GM23338 (cell line): Measurements from ENCODE around the gene CFAP90.

Source experiments
- CREB1 ChIP-seq: fragments of 250-450 bp; sonication (Bioruptor Pico); IDR thresholded peaks from 2 replicates; pipeline ENCODE4 v1.5.0; 2020; ENCODE audit warnings: low read depth, mild to moderate bottlenecking, moderate library complexity
- EZH2 ChIP-seq: fragments of 200-600 bp; sonication (generic); IDR thresholded peaks from one replicate; pipeline ENCODE4 v1.8.0; 2017; ENCODE audit warnings: antibody characterized with exemption, mild to moderate bottlenecking, low read depth; ENCODE audit not compliant: unreplicated experiment
- EZH2phosphoT487 ChIP-seq: fragments of 200-600 bp; sonication (generic); IDR thresholded peaks from one replicate; pipeline ENCODE4 v1.8.1; 2018; ENCODE audit warnings: antibody characterized with exemption; ENCODE audit not compliant: unreplicated experiment
- POLR2AphosphoS5 ChIP-seq: IDR thresholded peaks from 2 replicates; pipeline ENCODE4 v1.6.1; 2016; ENCODE audit warnings: antibody characterized with exemption, low read depth
- TF ChIP-seq, protein P1 (sequence below), 2 experiments: fragments of 200-600 bp in 1 of 2; sonication (generic) in 1 of 2; conservative IDR thresholded peaks; 2 replicates each; pipeline versions ENCODE4 v1.5.1 to v1.6.1; 2016 to 2017; ENCODE audit warnings: antibody characterized with exemption in 2 of 2, low read depth in 2 of 2, mild to moderate bottlenecking in 2 of 2, moderate library complexity in 1 of 2
- TF ChIP-seq, protein P2 (sequence below): IDR thresholded peaks from one replicate; pipeline ENCODE4 v1.6.1; 2018; ENCODE audit warnings: antibody characterized with exemption; ENCODE audit not compliant: unreplicated experiment
- TF ChIP-seq, protein P3 (sequence below): fragments of 250-450 bp; sonication (Bioruptor Pico); IDR thresholded peaks from 2 replicates; pipeline ENCODE4 v1.5.0; 2020; ENCODE audit warnings: mild to moderate bottlenecking, moderate library complexity

DNA sequence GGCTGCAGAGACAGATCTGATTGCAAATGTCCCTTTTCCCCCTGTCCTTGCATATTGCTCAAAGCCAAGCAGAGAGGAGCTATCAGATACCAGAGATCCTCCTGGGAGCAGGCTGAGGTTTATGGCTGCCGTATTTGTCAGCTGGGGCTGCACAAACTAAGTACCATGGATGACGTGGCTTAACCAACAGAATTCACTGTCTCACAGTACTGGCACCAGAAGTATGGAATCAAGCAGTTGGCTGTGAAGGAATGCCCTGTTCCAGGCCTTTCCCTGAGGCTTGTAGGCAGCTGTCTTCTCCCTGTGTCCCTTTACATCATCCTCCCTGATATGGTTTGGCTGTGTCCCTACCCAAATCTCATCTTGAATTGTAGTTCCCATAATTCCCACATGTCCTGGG is 2.6 kb downstream of the CFAP90 start:
- TF ChIP-seq EZH2, result no peak
- TF ChIP-seq, protein P1, sequence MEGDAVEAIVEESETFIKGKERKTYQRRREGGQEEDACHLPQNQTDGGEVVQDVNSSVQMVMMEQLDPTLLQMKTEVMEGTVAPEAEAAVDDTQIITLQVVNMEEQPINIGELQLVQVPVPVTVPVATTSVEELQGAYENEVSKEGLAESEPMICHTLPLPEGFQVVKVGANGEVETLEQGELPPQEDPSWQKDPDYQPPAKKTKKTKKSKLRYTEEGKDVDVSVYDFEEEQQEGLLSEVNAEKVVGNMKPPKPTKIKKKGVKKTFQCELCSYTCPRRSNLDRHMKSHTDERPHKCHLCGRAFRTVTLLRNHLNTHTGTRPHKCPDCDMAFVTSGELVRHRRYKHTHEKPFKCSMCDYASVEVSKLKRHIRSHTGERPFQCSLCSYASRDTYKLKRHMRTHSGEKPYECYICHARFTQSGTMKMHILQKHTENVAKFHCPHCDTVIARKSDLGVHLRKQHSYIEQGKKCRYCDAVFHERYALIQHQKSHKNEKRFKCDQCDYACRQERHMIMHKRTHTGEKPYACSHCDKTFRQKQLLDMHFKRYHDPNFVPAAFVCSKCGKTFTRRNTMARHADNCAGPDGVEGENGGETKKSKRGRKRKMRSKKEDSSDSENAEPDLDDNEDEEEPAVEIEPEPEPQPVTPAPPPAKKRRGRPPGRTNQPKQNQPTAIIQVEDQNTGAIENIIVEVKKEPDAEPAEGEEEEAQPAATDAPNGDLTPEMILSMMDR (conservative IDR thresholded peaks at IDR 0.05; ENCODE audit: low read depth in 2 of 2), result no peak
- TF ChIP-seq EZH2phosphoT487, result no peak
- no peak for TF ChIP-seq POLR2AphosphoS5
- TF ChIP-seq CREB1 (CRISPR knock-in tag), result no peak
- TF ChIP-seq, protein P2, sequence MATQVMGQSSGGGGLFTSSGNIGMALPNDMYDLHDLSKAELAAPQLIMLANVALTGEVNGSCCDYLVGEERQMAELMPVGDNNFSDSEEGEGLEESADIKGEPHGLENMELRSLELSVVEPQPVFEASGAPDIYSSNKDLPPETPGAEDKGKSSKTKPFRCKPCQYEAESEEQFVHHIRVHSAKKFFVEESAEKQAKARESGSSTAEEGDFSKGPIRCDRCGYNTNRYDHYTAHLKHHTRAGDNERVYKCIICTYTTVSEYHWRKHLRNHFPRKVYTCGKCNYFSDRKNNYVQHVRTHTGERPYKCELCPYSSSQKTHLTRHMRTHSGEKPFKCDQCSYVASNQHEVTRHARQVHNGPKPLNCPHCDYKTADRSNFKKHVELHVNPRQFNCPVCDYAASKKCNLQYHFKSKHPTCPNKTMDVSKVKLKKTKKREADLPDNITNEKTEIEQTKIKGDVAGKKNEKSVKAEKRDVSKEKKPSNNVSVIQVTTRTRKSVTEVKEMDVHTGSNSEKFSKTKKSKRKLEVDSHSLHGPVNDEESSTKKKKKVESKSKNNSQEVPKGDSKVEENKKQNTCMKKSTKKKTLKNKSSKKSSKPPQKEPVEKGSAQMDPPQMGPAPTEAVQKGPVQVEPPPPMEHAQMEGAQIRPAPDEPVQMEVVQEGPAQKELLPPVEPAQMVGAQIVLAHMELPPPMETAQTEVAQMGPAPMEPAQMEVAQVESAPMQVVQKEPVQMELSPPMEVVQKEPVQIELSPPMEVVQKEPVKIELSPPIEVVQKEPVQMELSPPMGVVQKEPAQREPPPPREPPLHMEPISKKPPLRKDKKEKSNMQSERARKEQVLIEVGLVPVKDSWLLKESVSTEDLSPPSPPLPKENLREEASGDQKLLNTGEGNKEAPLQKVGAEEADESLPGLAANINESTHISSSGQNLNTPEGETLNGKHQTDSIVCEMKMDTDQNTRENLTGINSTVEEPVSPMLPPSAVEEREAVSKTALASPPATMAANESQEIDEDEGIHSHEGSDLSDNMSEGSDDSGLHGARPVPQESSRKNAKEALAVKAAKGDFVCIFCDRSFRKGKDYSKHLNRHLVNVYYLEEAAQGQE, result no peak
- TF ChIP-seq, protein P3, sequence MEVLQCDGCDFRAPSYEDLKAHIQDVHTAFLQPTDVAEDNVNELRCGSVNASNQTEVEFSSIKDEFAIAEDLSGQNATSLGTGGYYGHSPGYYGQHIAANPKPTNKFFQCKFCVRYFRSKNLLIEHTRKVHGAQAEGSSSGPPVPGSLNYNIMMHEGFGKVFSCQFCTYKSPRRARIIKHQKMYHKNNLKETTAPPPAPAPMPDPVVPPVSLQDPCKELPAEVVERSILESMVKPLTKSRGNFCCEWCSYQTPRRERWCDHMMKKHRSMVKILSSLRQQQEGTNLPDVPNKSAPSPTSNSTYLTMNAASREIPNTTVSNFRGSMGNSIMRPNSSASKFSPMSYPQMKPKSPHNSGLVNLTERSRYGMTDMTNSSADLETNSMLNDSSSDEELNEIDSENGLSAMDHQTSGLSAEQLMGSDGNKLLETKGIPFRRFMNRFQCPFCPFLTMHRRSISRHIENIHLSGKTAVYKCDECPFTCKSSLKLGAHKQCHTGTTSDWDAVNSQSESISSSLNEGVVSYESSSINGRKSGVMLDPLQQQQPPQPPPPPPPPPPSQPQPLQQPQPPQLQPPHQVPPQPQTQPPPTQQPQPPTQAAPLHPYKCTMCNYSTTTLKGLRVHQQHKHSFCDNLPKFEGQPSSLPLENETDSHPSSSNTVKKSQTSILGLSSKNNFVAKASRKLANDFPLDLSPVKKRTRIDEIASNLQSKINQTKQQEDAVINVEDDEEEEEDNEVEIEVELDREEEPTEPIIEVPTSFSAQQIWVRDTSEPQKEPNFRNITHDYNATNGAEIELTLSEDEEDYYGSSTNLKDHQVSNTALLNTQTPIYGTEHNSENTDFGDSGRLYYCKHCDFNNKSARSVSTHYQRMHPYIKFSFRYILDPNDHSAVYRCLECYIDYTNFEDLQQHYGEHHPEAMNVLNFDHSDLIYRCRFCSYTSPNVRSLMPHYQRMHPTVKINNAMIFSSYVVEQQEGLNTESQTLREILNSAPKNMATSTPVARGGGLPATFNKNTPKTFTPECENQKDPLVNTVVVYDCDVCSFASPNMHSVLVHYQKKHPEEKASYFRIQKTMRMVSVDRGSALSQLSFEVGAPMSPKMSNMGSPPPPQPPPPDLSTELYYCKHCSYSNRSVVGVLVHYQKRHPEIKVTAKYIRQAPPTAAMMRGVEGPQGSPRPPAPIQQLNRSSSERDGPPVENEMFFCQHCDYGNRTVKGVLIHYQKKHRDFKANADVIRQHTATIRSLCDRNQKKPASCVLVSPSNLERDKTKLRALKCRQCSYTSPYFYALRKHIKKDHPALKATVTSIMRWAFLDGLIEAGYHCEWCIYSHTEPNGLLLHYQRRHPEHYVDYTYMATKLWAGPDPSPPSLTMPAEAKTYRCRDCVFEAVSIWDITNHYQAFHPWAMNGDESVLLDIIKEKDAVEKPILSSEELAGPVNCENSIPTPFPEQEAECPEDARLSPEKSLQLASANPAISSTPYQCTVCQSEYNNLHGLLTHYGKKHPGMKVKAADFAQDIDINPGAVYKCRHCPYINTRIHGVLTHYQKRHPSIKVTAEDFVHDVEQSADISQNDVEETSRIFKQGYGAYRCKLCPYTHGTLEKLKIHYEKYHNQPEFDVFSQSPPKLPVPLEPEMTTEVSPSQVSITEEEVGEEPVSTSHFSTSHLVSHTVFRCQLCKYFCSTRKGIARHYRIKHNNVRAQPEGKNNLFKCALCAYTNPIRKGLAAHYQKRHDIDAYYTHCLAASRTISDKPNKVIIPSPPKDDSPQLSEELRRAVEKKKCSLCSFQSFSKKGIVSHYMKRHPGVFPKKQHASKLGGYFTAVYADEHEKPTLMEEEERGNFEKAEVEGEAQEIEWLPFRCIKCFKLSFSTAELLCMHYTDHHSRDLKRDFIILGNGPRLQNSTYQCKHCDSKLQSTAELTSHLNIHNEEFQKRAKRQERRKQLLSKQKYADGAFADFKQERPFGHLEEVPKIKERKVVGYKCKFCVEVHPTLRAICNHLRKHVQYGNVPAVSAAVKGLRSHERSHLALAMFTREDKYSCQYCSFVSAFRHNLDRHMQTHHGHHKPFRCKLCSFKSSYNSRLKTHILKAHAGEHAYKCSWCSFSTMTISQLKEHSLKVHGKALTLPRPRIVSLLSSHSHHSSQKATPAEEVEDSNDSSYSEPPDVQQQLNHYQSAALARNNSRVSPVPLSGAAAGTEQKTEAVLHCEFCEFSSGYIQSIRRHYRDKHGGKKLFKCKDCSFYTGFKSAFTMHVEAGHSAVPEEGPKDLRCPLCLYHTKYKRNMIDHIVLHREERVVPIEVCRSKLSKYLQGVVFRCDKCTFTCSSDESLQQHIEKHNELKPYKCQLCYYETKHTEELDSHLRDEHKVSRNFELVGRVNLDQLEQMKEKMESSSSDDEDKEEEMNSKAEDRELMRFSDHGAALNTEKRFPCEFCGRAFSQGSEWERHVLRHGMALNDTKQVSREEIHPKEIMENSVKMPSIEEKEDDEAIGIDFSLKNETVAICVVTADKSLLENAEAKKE (CRISPR knock-in tag), result no peak
